Fibroblast of lung (primary cell): ENCODE data around the gene AMPD3. TPM values are rescaled to one million over a fixed set of nuclear protein-coding genes. Genes with fewer than 3 reads are reported as not detected.

ENCODE experiments used
- DNase-seq, 2 donors: peaks; one replicate each; pipeline versions ENCODE4 v3.0.0 to v3.0.0-alpha.2; 2010; ENCODE audit warnings: low read depth in 2 of 2
- H2AFZ ChIP-seq: 2 replicates; pipeline ENCODE4 v1.5.1; 2012; ENCODE audit warnings: low read length, control low read depth, inconsistent platforms
- H3K27ac ChIP-seq: 2 replicates; pipeline ENCODE4 v1.5.1; 2011; ENCODE audit warnings: low read length, control low read depth; ENCODE audit not compliant: insufficient read depth
- H3K27me3 ChIP-seq: 2 replicates; pipeline ENCODE4 v1.5.1; 2011; ENCODE audit warnings: mild to moderate bottlenecking, low read length; ENCODE audit not compliant: control insufficient read depth, insufficient read depth
- H3K36me3 ChIP-seq: 2 replicates; pipeline ENCODE4 v1.5.1; 2011; ENCODE audit warnings: low read length; ENCODE audit not compliant: control insufficient read depth, insufficient read depth
- H3K4me1 ChIP-seq: 2 replicates; pipeline ENCODE4 v1.5.1; 2011; ENCODE audit warnings: low read length; ENCODE audit not compliant: control insufficient read depth, insufficient read depth; ENCODE audit errors: extremely low read depth
- H3K4me2 ChIP-seq: 2 replicates; pipeline ENCODE4 v1.5.1; 2011; ENCODE audit warnings: low read length, control low read depth; ENCODE audit not compliant: insufficient read depth; ENCODE audit errors: extremely low read depth
- H3K4me3 ChIP-seq, 4 experiments: fragments of 200-600 bp in 1 of 4; sonication (generic) in 1 of 4; replicated peaks in 1 of 4; 2 replicates each; pipeline ENCODE4 v1.5.1; 2011 to 2016; ENCODE audit warnings: low read length in 4 of 4, low read depth in 3 of 4, mild to moderate bottlenecking in 3 of 4, control low read depth in 2 of 4, inconsistent platforms in 1 of 4, mixed read lengths in 1 of 4; ENCODE audit not compliant: insufficient read depth in 1 of 4; ENCODE audit errors: control extremely low read depth in 1 of 4
- H3K79me2 ChIP-seq: 2 replicates; pipeline ENCODE4 v1.5.1; 2012; ENCODE audit warnings: mild to moderate bottlenecking, low read length, inconsistent platforms; ENCODE audit not compliant: control insufficient read depth, insufficient read depth
- H3K9ac ChIP-seq: 2 replicates; pipeline ENCODE4 v1.5.1; 2011; ENCODE audit warnings: mild to moderate bottlenecking, low read length, control low read depth; ENCODE audit not compliant: insufficient read depth
- H3K9me3 ChIP-seq: 2 replicates; pipeline ENCODE4 v1.5.1; 2012; ENCODE audit warnings: low read depth, low read length; ENCODE audit not compliant: control insufficient read depth, insufficient read depth
- H4K20me1 ChIP-seq: 2 replicates; pipeline ENCODE4 v1.5.1; 2011; ENCODE audit warnings: low read length; ENCODE audit not compliant: control insufficient read depth, insufficient read depth; ENCODE audit errors: extremely low read depth
- EZH2 ChIP-seq: IDR thresholded peaks from 2 replicates; pipeline ENCODE4 v1.5.1; 2012; ENCODE audit warnings: low read length, control low read depth, mild to moderate bottlenecking; ENCODE audit errors: missing control alignments
- polyA plus RNA-seq, 2 donors: library from polyadenylated mRNA; depleted of rRNA in 1 of 2; stranded (reverse) in 1 of 2; unstranded in 1 of 2; fragments of >200 nt; gene quantifications; 2 replicates each; pipeline ENCODE4 v1.2.1, GENCODE V29; 2011 to 2012; ENCODE audit warnings: missing spikeins in 1 of 2
- total RNA-seq: library from RNA; depleted of rRNA; stranded (reverse); fragments of >200 nt; gene quantifications from 2 replicates; pipeline ENCODE4 v1.2.1, GENCODE V29; 2014
- TF ChIP-seq, protein P1 (sequence below), 2 donors: IDR thresholded peaks in 1 of 2; conservative IDR thresholded peaks in 1 of 2; 1 replicate in 1 of 2; 2 replicates in 1 of 2; pipeline ENCODE4 v1.5.1; 2011 to 2012; ENCODE audit warnings: low read length in 2 of 2, control low read depth in 1 of 2, inconsistent platforms in 1 of 2, low read depth in 1 of 2, mild to moderate bottlenecking in 1 of 2

Gene AMPD3
- total and polyA plus RNA-seq, 2 donors (not counting 1 experiment from before 2014, with no cell fraction given), result 18.1 to 24.9 TPM

DNA sequence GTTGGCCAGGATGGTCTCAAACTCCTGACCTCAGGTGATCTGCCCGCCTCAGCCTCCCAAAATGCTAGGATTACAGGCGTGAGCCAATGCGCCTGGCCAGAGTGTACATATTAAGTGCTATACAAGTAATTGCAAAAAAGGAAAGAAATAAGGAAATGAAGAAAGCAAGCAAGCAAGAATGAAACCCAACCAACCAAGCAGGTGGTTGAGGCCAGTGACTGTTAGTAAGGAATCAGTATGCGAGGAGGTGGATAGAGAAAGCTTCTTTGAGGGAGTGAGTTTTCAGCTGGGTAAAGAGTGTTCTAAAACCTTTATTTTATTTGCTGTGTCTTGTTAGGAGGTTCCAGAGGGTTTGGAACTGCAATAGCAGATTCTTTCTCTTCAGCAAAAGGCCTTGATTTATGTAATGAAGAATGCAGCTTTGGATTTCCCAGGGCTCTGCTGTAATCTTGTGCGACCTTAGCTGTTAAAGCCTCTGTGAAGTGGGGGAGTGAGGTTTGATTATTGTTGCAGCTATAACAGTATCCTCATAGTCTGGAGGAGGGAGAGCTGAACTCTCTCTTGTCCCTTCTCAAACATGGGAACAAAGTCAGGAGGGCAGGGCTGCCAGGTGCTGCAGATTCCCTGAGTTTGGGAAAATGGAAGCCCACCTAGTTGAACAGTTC, 5.7 kb downstream of the AMPD3 start:
- Histone ChIP-seq H3K27me3 (no peaks in the 10 kb centered on the region), H3K9me3 (no peaks in the 10 kb centered on the region), H4K20me1 (no peaks in the 10 kb centered on the region), H3K27ac (no peak overlapping the region), H3K4me1 (peaks cover 7% of the 10 kb centered on the region), H3K79me2 (peaks cover 17% of the 10 kb centered on the region), H3K9ac (no peak overlapping the region), H3K36me3 (peaks cover 3% of the 10 kb centered on the region), H3K4me2 (no peak overlapping the region), H2AFZ (no peak overlapping the region), H3K4me3 (no peak overlapping the region)
- TF ChIP-seq EZH2, result no peak
- TF ChIP-seq, protein P1, sequence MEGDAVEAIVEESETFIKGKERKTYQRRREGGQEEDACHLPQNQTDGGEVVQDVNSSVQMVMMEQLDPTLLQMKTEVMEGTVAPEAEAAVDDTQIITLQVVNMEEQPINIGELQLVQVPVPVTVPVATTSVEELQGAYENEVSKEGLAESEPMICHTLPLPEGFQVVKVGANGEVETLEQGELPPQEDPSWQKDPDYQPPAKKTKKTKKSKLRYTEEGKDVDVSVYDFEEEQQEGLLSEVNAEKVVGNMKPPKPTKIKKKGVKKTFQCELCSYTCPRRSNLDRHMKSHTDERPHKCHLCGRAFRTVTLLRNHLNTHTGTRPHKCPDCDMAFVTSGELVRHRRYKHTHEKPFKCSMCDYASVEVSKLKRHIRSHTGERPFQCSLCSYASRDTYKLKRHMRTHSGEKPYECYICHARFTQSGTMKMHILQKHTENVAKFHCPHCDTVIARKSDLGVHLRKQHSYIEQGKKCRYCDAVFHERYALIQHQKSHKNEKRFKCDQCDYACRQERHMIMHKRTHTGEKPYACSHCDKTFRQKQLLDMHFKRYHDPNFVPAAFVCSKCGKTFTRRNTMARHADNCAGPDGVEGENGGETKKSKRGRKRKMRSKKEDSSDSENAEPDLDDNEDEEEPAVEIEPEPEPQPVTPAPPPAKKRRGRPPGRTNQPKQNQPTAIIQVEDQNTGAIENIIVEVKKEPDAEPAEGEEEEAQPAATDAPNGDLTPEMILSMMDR (conservative IDR thresholded peaks at IDR 0.05 in 1 of 2, IDR thresholded peaks at IDR 0.05 in 1 of 2; ENCODE audit: low read depth in 1 of 2, low read length in 2 of 2), result no peak
- DNase-seq, result no peak

DNA sequence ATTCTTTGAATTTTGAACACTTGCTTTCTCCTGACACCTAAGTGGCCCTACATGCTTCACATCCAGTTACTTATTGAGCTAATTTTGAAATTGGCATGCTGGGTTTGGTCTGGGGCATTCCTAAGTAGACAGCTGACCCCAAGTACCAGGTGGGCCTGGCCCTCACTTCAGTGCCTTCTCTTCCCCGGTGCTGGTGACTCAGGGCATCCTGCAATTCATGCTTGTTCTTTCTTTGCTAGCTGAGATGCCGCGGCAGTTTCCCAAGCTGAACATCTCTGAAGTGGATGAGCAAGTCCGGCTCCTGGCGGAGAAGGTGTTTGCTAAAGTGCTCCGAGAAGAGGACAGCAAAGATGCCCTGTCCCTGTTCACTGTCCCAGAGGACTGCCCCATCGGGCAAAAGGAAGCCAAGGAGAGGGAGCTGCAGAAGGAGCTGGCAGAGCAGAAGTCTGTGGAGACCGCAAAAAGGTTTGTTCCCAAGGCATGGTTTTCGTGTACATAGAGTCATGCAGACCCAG, 6.3 kb downstream of the AMPD3 start:
- Histone ChIP-seq H3K4me3 (no peak overlapping the region), H3K36me3 (peaks cover 3% of the 10 kb centered on the region), H3K4me2 (no peak overlapping the region), H4K20me1 (no peaks in the 10 kb centered on the region), H3K9ac (no peak overlapping the region), H3K9me3 (no peaks in the 10 kb centered on the region), H3K79me2 (peaks cover 17% of the 10 kb centered on the region), H3K4me1 (peaks cover 4% of the 10 kb centered on the region), H3K27ac (no peak overlapping the region), H3K27me3 (no peaks in the 10 kb centered on the region), H2AFZ (no peak overlapping the region)
- TF ChIP-seq EZH2, result no peak
- TF ChIP-seq, protein P1 (conservative IDR thresholded peaks at IDR 0.05 in 1 of 2, IDR thresholded peaks at IDR 0.05 in 1 of 2; ENCODE audit: low read depth in 1 of 2, low read length in 2 of 2), result no peak
- no peak for DNase-seq

DNA sequence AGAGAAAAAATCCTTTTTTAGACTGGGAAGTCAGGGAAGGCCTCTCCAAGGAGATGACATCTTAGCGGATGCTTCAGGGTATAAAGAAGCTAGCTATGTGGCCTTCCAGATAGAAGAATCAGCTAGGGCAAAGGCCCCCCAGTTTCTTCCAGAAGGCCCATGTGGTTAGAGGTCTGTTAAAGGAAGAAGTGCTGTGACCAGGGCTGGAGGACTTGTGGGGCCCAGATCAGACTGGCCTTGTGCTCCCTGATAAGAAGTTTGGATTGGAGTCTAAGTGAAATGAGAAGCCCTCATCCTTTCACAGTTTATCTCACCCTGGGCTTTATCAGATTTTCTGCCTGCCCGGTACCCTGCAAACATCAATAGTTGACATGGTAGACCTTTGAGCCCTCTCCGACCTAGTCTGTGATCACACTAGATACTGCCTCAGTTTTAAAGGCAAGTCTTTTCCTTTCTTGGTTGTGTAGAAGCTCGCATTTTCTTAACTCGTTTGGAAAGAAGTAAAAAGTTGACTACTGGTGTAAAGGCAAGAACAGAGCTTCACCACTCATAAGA, 7.8 kb downstream of the AMPD3 start:
- no peaks in the 10 kb centered on the region for H4K20me1 ChIP-seq
- TF ChIP-seq, protein P1 (conservative IDR thresholded peaks at IDR 0.05 in 1 of 2, IDR thresholded peaks at IDR 0.05 in 1 of 2; ENCODE audit: low read depth in 1 of 2, low read length in 2 of 2), result no peak
- no peak for TF ChIP-seq EZH2
- DNase-seq, result no peak
- no peak overlapping the region for H3K9ac ChIP-seq
- H2AFZ ChIP-seq, result no peak overlapping the region
- no peak overlapping the region for H3K4me3 ChIP-seq
- no peak overlapping the region for H3K4me2 ChIP-seq
- H3K27me3 ChIP-seq, result no peaks in the 10 kb centered on the region
- H3K27ac ChIP-seq, result no peak overlapping the region
- H3K79me2 ChIP-seq, result peaks cover 9% of the 10 kb centered on the region
- no peaks in the 10 kb centered on the region for H3K9me3 ChIP-seq
- no peaks in the 10 kb centered on the region for H3K4me1 ChIP-seq
- peaks cover 3% of the 10 kb centered on the region for H3K36me3 ChIP-seq
